Endothelial cell (in vitro differentiated cells): ENCODE results near the gene HOXC11. TPM values are rescaled to one million over a fixed set of nuclear protein-coding genes. Genes with fewer than 3 reads are reported as not detected.

ENCODE experiments used
- DNase-seq: peaks from one replicate; pipeline ENCODE4 v3.0.0; 2021; ENCODE audit warnings: low spot score
- H3K27ac Mint-ChIP-seq: one replicate; pipeline ENCODE4 v1.8.0; 2021; ENCODE audit warnings: mixed read lengths, inconsistent platforms; ENCODE audit not compliant: unreplicated experiment
- H3K27me3 Mint-ChIP-seq: one replicate; pipeline ENCODE4 v1.8.0; 2021; ENCODE audit warnings: mild to moderate bottlenecking, moderate library complexity, mixed read lengths, inconsistent platforms; ENCODE audit not compliant: unreplicated experiment
- H3K36me3 Mint-ChIP-seq: one replicate; pipeline ENCODE4 v1.8.0; 2021; ENCODE audit warnings: mild to moderate bottlenecking, low read depth, mixed read lengths, inconsistent platforms; ENCODE audit not compliant: unreplicated experiment
- H3K4me1 Mint-ChIP-seq: one replicate; pipeline ENCODE4 v1.8.0; 2021; ENCODE audit warnings: mild to moderate bottlenecking, mixed read lengths, inconsistent platforms; ENCODE audit not compliant: unreplicated experiment
- H3K4me3 Mint-ChIP-seq: one replicate; pipeline ENCODE4 v1.8.0; 2021; ENCODE audit warnings: mild to moderate bottlenecking, mixed read lengths, inconsistent platforms; ENCODE audit not compliant: unreplicated experiment
- H3K9me3 Mint-ChIP-seq: one replicate; pipeline ENCODE4 v1.8.0; 2021; ENCODE audit warnings: mixed read lengths, inconsistent platforms; ENCODE audit not compliant: unreplicated experiment
- total RNA-seq: library from RNA; stranded (reverse); fragmentation: NEBNext Ultra II Directional; extraction: Animal tissue kit (Norgen Biotek cat#: 25700); gene quantifications from one replicate; pipeline ENCODE4 v1.2.1, GENCODE V29; 2021; ENCODE audit not compliant: unreplicated experiment
- TF ChIP-seq, protein P1 (sequence below): fragments of 200-600 bp; sonication (generic); IDR thresholded peaks from one replicate; pipeline ENCODE4 v1.5.0; 2021; ENCODE audit warnings: antibody characterized with exemption; ENCODE audit not compliant: unreplicated experiment

The HOXC11 gene
- total RNA-seq, 1 donor from 2014 or later = 0.38 TPM

DNA sequence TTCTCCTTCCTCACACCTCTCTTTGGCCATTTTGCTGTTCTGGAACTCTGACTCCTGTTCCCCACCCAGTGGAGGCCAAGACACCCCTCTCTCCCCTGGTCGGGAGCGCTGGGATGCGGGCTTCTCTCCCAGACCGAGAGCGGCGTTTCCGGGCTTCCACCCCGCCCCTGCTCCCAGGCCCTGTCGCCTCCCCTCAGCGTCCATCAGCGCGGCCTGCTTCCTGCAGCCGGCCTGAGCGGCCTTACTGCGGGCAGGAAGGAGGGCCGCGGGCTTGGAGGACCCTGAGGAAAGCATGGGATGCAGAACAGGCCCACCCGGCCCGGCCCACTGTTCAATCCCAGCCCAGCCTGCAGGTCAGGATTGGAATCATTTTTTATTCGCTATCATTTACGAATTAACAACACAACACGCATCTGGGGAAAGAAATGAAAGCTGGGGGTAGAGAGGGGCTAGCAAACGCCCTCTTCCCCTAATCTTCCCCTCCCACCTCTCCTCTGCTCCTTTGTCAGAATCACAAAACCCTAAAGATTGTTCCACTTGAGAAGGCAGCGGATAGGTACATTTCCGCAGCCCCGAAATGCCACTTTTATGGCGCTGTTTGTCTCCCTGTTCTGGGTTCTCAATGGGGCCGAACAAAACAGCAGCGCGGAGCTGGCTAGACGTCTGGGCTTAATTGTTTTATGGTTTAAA, 32.1 kb downstream of the HOXC11 start:
- H3K36me3 Mint-ChIP-seq = no peaks in the 10 kb centered on the region
- DNase-seq = peak; percentile 56
- H3K4me1 Mint-ChIP-seq = peaks cover 11% of the 10 kb centered on the region
- H3K4me3 Mint-ChIP-seq = no peak overlapping the region
- peaks cover 34% of the 10 kb centered on the region for H3K27me3 Mint-ChIP-seq
- TF ChIP-seq, protein P1, sequence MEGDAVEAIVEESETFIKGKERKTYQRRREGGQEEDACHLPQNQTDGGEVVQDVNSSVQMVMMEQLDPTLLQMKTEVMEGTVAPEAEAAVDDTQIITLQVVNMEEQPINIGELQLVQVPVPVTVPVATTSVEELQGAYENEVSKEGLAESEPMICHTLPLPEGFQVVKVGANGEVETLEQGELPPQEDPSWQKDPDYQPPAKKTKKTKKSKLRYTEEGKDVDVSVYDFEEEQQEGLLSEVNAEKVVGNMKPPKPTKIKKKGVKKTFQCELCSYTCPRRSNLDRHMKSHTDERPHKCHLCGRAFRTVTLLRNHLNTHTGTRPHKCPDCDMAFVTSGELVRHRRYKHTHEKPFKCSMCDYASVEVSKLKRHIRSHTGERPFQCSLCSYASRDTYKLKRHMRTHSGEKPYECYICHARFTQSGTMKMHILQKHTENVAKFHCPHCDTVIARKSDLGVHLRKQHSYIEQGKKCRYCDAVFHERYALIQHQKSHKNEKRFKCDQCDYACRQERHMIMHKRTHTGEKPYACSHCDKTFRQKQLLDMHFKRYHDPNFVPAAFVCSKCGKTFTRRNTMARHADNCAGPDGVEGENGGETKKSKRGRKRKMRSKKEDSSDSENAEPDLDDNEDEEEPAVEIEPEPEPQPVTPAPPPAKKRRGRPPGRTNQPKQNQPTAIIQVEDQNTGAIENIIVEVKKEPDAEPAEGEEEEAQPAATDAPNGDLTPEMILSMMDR = no peak
- H3K9me3 Mint-ChIP-seq = no peaks in the 10 kb centered on the region
- H3K27ac Mint-ChIP-seq = no peak overlapping the region

DNA sequence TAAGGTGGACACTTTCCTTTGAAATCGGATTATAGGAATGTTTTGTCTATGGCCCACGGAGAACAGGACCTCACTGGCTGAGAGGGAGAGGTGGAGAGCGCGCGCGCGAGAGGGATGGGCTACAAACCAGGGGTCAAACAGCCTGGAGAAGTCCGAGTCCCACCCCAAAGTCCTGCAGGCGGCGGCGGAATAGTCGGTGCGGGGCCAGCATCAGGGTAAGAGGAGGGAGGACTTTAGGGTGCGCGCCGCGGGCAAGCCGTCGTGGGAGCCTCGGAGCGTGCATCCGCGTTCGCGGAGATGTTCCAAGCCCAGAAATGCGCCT, 32.6 kb downstream of the HOXC11 start:
- no peak for DNase-seq
- no peak overlapping the region for H3K27ac Mint-ChIP-seq
- TF ChIP-seq, protein P1 = no peak
- H3K9me3 Mint-ChIP-seq = no peaks in the 10 kb centered on the region
- peaks cover 34% of the 10 kb centered on the region for H3K27me3 Mint-ChIP-seq
- H3K36me3 Mint-ChIP-seq = no peaks in the 10 kb centered on the region
- H3K4me3 Mint-ChIP-seq = peak overlapping the region; percentile 31
- H3K4me1 Mint-ChIP-seq = peaks cover 11% of the 10 kb centered on the region

DNA sequence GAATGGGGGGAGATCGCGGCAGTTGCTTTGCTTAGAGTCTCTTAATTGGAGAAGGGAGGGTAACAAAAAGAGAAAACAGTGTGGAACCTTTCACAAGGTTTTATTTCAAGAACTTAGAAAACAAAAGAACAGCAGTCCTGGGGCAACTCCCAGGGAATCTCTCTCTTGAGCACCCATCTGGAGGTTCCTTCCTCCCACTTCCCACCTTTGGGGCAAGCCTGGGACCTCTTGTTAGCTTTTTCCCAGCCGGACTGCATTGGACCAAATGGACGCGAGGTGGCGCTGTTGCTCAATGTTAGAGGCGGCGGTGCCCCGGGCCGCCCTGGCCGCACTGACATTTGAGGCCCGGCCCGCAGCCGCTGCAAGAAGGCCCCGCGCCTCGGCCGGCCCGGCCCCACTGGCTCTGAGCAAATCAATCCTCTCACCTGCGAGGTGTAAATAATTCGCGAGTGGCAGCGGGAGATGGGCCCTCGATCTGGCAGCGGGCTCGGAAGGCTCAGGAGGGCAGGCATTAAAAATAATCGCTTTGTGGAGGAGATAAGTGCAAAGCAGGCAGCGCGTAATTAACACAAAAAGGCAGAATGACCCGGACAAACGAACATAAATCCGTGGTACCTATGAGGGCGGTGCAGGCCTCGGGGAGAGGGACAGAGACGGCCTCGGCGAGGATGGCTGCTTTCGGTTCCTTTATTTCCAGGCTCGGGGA, 33.1 kb downstream of the HOXC11 start:
- no peaks in the 10 kb centered on the region for H3K36me3 Mint-ChIP-seq
- TF ChIP-seq, protein P1 = peak; percentile 99
- H3K4me1 Mint-ChIP-seq = peaks cover 13% of the 10 kb centered on the region
- no peak overlapping the region for H3K27ac Mint-ChIP-seq
- H3K27me3 Mint-ChIP-seq = peaks cover 36% of the 10 kb centered on the region
- H3K9me3 Mint-ChIP-seq = no peaks in the 10 kb centered on the region
- DNase-seq = peak; percentile 93
- peak overlapping the region; percentile 31 for H3K4me3 Mint-ChIP-seq

DNA sequence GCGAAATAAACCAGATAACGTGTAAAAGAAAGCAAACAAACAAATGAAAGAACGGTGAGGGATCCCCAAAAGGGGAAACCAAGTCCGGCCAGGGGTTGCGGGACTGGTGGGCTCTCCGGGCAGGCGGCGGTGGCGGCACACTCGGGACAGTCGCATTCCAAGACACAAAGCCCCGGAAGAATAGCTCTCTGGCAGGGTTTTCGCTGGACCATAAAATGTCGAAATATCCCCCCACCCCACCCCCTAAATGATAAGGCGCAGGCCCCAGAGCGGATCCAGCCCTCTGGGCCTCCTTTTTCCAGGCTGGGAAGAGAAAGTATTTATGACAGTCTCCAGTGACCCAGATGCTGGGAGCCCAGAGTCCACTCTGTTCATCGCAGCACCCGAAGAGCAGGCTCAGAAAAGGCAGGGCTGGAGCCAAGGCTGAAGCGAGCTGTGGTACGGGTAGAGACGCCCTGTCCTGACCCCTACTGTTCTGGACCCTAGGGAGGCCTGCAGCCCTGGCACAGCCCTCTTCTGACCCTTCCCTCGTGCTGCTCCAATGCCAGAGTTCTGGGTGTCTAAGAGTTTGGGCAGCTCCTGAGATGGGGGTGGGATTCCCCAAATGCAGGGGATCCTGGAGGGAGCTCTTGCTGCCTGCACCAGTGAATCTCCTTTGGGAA, 33.8 kb downstream of the HOXC11 start:
- no peak overlapping the region for H3K4me3 Mint-ChIP-seq
- H3K9me3 Mint-ChIP-seq = no peaks in the 10 kb centered on the region
- no peak for DNase-seq
- TF ChIP-seq, protein P1 = no peak
- no peaks in the 10 kb centered on the region for H3K36me3 Mint-ChIP-seq
- H3K4me1 Mint-ChIP-seq = peaks cover 18% of the 10 kb centered on the region
- no peak overlapping the region for H3K27ac Mint-ChIP-seq
- H3K27me3 Mint-ChIP-seq = peaks cover 38% of the 10 kb centered on the region
